Liver (tissue), 3 donors: ENCODE data around the gene SLC39A12.

Source experiments
- ATF3 ChIP-seq: IDR thresholded peaks from 2 replicates; pipeline ENCODE4 v1.6.1; 2016; ENCODE audit warnings: antibody characterized with exemption
- CTCF ChIP-seq: fragments of 150-350 bp; IDR thresholded peaks from 2 replicates; pipeline ENCODE4 v1.5.1; 2017; ENCODE audit warnings: improper control_type of control experiment, low read depth, low read length; ENCODE audit not compliant: missing input control
- EGR1 ChIP-seq, 2 donors: IDR thresholded peaks; 2 replicates each; pipeline ENCODE4 v1.6.1; 2016 to 2018; ENCODE audit warnings: antibody characterized with exemption in 2 of 2, low read depth in 2 of 2
- GABPA ChIP-seq, 2 donors: IDR thresholded peaks in 1 of 2; conservative IDR thresholded peaks in 1 of 2; 2 replicates each; pipeline ENCODE4 v1.6.1; 2016; ENCODE audit warnings: antibody characterized with exemption in 2 of 2, mild to moderate bottlenecking in 1 of 2, moderate library complexity in 1 of 2
- JUND ChIP-seq, 2 donors: IDR thresholded peaks; 2 replicates each; pipeline ENCODE4 v1.6.1; 2016; ENCODE audit warnings: antibody characterized with exemption in 2 of 2
- TF ChIP-seq, protein P1 (sequence below): IDR thresholded peaks from 2 replicates; pipeline ENCODE4 v1.6.1; 2016; ENCODE audit warnings: antibody characterized with exemption, mild to moderate bottlenecking
- TF ChIP-seq, protein P2 (sequence below): IDR thresholded peaks from 2 replicates; pipeline ENCODE4 v1.6.1; 2016; ENCODE audit warnings: antibody characterized with exemption
- donor health status: healthy.
- donor health status: healthy.

DNA sequence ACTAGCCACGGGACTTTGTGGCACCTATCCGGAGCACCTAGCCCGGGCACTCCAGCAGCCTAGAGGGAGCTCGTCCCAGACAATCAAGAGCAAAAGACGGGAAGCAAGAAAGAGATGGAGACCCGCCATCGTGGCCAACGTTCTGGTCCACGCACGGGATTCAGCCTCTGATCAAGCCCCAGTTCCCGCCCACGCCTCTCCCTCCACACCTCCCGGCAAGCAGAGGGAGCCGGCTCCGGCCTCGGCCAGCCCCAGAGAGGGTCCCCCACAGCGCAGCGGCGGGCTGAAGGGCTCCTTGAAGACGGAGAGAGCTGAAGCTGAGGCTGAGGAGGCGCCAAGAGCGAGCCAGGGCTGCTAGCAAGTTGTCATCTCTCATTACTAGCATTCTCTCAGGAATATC, 992 bp upstream of the SLC39A12 start:
- TF ChIP-seq CTCF (no peak), JUND (IDR thresholded peaks at IDR 0.05) (no peak), EGR1 (IDR thresholded peaks at IDR 0.05; ENCODE audit: low read depth in 2 of 2) (no peak), ATF3 (no peak), GABPA (IDR thresholded peaks at IDR 0.05 in 1 of 2, conservative IDR thresholded peaks at IDR 0.05 in 1 of 2) (no peak)
- TF ChIP-seq, protein P1, sequence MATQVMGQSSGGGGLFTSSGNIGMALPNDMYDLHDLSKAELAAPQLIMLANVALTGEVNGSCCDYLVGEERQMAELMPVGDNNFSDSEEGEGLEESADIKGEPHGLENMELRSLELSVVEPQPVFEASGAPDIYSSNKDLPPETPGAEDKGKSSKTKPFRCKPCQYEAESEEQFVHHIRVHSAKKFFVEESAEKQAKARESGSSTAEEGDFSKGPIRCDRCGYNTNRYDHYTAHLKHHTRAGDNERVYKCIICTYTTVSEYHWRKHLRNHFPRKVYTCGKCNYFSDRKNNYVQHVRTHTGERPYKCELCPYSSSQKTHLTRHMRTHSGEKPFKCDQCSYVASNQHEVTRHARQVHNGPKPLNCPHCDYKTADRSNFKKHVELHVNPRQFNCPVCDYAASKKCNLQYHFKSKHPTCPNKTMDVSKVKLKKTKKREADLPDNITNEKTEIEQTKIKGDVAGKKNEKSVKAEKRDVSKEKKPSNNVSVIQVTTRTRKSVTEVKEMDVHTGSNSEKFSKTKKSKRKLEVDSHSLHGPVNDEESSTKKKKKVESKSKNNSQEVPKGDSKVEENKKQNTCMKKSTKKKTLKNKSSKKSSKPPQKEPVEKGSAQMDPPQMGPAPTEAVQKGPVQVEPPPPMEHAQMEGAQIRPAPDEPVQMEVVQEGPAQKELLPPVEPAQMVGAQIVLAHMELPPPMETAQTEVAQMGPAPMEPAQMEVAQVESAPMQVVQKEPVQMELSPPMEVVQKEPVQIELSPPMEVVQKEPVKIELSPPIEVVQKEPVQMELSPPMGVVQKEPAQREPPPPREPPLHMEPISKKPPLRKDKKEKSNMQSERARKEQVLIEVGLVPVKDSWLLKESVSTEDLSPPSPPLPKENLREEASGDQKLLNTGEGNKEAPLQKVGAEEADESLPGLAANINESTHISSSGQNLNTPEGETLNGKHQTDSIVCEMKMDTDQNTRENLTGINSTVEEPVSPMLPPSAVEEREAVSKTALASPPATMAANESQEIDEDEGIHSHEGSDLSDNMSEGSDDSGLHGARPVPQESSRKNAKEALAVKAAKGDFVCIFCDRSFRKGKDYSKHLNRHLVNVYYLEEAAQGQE = no peak
- TF ChIP-seq, protein P2, sequence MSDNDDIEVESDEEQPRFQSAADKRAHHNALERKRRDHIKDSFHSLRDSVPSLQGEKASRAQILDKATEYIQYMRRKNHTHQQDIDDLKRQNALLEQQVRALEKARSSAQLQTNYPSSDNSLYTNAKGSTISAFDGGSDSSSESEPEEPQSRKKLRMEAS = no peak
